ENCODE results near the gene UBL3. TPM values are rescaled to one million over a fixed set of nuclear protein-coding genes. Genes with fewer than 3 reads are reported as not detected.

UBL3 gene
- polyA plus RNA-seq, 12 donors = 25.1 to 37.1 (median 30.2) TPM; not detected in 1

DNA sequence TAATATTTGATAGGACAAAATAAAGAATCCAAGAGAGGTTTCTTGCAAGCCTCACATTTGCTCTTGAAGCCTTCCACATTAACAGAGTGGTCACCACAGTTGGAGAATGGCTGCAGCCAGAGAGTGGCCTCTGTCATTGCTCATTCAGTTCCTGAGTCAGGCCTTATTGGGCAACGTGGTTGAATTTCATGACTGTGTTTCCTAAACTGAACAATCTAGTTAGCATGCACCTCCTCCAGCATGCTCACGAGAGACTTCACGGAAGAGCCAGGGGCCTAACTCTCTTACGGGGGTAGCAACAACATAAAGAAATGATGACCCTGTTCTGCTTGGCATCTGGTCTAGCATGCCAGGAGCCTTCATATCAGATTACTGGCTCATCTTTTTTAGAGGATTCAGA lies 9.6 kb upstream of the UBL3 start:
- DNase-seq = no peak

DNA sequence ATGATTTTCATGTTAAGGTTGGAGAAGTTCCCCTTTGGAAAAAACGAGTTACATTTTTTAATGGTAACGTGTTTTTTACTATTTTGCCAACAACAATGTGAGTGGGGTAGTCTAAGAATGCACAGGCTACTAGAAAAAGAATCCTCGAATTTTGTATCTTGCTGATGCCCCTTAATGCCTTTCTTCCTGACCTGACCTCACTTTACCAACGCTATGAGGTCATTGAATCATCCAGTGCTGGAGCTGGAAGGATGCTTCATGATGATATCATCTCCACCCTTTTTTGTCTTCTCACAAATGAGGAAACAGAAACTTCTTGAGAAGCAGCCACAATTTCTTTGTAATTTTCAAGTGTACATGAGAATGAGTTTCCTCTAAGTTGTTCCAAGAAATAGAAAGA lies 8.2 kb upstream of the UBL3 start:
- DNase-seq = no peak

DNA sequence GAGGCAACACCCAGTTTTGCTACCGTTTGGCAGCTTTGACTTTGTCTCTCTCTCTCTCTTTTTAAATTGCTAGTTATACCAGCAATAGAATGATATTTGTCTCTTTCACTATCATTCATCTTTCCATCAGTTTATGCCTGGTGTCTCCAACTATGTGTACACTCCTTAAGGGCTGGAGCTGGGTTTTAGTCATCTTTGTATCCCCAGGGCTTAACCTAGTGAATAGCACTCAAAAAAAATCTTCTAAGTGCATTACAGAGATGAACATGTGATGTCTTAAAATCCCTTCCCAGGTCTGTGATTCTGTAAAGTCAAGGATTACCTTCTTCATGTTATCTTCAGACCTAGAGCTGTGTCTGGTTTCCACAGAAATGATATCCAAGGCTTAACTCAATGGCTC lies 7.8 kb upstream of the UBL3 start:
- DNase-seq = no peak

DNA sequence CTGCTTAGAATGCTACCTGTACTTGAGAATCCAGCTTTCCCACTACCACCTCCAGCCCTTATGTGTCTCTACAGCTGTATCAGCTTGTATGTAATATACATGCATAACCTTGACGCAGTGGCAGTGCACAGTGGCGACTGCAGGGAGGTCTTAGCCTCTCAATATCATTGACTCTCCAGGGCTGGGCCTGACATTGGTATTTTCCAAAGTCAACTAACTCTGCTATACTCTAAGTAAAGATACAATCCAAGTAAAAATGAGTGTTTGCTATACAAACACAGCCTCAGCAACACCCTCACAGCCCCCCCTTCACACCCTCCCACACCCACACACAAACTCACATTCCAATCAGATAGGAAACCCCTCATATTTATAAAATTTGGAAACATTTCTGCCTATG lies 6.7 kb upstream of the UBL3 start:
- DNase-seq = no peak

DNA sequence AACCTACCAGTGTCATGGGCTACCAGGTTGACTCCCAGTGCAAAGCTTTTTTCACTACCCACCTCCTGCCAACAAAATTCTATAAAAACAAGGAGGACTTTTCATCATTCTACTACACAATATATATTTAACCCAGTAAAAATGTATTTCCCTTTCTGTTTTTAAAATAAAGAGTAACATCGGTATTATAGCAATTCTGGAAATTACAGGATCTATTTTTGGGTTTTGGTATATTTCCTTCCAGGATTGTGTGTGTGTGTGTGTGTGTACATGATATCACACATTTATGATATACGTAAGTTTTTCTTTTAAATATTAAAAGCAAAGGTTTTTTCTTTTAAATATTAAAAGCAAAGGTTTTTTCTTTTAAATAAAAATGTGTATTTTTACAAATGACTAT lies 6.0 kb upstream of the UBL3 start:
- no peak for DNase-seq

DNA sequence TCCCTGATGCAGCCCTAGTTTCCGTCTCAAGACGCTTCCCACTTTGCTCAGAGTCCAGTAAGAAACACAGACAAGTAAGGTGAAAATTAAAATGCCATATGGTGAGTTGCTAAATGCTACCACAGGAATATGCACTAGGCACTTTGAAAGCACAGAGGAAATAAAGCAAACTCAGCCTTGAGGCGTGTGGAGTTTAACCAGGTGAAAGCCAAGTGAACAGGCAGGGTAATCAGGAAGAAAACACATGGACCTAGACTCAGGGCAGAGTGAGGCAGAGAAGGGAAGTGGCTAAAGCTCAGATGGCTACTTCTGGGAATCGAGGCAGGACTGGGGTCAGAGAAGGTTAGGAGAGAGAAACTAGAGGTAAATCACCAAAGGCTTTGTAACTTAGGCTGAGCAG lies 5.4 kb upstream of the UBL3 start:
- DNase-seq = no peak

DNA sequence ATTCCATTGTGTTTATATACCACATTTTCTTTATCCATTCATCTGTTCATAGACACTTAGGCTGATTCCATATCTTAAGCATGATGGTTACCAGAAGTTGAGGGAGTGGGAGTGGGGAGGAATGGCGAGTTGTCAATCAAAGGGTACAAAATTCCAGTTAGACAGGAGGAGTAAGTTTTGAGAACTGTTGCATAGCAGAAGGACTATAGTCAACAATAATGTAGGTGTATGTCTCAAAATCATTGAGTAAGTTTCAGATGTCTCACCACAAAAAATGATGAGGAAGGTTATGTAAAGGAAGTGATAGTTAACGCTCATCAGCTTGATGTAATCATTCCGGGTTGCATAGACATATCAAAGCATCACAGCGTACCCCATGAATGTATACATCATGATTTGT lies 4.6 kb upstream of the UBL3 start:
- no peak for DNase-seq

DNA sequence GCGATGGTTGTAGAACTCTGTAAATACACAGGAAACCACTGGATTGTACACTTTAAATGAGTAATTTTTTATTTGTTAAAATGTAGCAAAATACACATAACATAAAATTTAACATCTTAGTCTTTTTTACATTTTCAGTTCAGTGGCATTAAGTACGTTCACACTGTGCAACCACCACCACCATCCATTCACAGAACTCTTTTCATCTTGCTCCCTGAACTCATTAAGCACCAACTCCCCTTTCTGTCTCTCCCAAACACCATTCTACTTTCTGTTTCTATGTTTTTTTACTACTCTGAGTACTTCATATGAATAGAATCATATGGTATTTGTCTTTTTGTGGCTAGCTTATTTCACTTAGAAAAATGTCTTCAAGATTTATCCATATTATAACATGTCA lies 2.7 kb upstream of the UBL3 start:
- DNase-seq = no peak

DNA sequence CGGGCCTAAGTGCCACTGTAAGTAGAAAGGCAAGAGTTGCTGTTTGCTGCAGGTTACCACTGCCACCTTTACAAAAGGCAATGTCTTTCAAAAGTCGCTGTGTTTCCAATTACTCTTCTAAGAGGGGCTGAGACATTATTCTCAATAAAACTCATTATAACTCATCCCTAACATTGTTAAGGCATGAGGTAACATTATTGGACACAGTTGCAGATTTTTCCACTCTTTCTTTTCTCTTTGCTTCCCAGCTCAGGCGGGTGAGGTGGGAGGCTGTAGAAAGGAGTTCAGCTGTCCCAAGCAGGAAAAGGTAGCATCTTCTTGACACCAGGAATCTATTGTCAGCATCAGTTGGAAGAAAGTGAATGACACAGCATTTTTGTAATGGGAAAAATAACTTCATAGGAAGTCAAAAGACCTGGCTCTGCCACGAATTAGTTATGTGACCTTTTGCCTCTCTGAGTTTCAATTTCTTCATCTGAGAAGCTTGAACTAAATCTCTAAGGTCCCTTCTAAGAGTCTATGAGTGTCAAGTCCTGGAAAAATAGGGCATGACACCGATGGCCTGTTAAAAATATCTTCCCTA lies 2.1 kb upstream of the UBL3 start:
- peak; percentile 53 for DNase-seq

DNA sequence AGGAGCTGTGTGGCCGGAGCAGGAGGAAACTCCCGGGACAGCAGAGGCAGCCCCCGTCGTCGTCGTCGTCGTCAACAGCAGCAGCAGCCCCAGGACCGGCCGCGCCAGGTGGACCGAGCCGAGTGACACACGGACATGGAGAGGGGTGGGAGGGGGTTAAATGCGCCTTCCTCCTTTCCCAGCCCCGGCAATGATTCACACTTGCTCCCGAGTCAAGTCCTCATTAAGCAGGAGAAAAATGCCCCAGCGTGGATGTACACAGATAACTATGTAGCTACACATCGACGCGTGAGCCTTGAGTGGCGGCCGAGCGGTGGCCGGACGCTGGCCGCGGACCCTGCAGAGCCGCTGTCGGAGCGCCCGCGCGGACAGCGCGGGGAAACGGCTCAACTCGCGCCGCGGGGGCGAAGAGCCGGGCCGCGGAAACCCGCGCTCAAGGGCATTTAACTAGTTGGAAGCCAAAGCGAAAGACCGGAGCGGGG lies 645 bp downstream of the UBL3 start:
- peak; percentile 67 for DNase-seq

DNA sequence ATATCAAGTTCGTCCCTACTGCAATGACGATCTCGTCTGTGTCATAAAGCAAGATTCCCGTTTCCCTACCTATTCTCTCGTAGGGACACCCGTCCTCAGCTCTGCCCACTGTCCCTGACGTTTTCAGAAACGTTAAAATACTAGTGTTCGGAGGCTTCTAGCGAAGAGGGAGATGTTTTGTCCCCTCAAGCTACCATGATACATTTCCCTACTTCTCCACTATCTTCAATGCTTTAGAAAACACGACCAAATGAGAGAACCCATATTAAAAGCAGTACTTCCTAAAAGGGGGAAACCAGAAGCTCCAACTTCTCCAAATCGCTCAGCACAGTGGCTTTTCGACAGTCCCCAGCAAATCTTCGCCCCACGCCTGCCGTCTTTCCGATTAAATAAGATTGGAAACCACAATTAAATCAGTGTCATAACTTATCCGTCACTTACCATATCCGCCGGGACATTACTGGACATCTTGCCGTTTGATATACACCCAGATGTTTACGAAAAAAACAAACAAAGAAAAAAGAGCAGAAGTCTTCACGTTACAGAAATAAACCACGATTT lies 1.3 kb downstream of the UBL3 start:
- peak; percentile 64 for DNase-seq

DNA sequence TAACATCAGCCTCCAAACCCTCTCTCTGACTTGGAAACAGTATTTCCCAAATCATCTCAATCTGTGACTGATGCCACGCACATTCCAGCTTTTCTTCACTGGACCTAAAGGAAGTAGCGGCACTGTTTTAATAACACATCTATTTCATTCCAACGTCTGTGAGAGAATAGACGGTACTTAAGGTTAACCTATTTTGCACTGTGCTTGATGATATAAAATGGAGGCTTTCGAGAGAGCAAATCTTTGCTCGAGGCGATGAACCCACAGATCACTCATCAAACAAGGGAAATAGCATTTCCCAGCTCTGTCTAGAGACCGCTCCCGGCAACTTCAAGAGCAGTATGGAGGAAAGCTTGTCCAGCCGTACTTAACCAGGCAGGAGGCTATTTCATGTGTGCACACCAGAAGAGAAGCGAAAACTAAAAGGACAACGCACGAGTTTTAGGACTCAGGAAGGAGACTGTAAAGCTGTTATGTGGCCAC lies 2.9 kb downstream of the UBL3 start:
- peak; percentile 51 for DNase-seq

DNA sequence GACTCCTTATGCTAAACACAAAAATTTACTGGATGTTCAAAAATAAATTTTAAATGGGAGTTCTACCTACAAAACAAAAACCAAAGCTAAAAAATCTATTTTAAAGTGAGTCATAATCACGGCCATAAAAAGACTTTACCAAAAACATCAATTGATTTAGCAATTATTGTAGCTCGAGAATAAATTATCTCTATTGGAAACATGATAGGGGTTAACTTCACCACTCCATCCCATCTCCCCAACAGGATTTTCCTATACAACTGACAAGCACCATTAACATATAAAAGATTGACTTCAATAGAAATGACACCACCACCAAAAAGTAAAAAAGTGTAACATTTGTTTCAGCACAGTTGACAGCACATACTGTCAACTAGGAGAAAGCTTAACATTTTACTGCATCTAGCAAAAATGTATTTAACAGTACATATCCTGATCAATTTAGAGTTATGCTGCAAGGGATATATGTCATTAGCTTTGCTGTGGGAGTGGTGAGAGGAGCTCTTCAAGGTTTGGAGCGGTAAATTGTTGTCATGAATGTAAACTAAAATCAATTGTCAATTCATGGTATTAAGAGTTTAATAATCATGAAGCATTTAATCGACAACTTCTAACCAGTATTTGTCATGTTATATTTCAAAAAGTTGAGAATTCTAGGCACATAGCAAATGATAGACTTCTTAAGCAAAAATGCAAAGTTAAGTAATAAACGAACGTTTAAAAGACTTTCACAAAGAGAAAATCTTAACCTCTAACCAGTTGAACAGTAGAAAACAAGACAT lies 3.8 kb downstream of the UBL3 start:
- DNase-seq = no peak

DNA sequence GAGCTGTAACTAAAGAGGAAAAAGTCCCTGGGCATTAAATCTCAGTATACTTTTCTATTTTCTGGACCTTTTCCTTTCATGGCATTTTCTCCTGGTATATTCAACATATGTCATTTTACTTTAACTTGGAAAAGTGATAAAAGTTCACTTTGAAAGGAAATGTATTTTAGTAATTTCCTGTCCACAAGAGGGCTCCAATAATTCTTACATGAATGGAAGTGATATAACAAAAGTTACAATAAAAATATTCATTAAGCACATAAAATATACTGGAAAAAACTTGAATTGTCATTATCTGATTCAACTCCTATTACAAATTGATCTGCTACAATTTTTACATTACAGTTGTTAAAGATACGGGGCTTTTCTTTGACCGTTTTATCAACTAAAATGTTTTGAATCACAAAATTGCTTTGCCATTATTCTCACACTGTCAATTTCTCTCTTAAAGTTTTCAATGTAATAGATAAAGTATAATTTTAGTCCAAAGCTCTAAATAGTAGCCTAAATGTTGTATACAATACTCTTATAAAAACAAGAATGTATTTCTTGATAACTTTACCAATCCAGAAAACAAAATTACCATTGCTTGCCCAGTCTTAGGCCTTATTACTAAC lies 4.9 kb downstream of the UBL3 start:
- no peak for DNase-seq

DNA sequence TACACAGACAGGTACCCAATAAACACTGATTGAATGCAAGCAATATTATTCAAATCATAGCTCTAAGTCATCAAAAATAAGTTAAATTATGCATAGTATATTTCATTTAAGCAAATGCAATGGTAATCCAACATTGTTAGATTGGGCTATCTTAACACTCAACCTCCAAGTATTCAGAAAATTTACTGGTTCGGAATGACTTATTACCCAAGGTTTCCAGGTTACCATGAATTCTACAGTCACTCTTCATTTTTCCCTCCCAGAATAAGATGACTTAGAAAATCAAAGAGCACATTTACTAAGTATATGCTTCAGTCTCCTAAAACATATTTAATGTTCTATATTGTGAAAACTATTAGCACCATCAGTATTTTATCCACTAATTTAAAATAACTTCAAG lies 6.0 kb downstream of the UBL3 start:
- no peak for DNase-seq

DNA sequence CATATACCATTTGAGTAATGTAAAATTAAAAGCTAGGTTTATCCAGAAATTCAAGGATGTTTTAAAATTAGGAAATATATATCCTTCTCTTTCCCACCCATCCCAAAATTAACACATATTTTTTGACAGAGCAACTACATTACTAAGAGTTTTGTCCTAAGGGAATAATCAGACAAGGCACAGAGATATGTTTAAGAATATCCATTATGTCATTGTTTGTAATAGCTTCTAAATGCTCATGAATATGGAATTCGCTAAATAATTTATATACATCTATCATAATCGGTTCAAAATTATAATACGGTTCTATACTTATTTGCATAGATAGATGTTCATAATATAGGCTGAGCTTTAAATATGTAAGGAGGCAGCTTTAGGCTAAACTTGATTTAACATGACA lies 9.8 kb downstream of the UBL3 start:
- no peak for DNase-seq

DNA sequence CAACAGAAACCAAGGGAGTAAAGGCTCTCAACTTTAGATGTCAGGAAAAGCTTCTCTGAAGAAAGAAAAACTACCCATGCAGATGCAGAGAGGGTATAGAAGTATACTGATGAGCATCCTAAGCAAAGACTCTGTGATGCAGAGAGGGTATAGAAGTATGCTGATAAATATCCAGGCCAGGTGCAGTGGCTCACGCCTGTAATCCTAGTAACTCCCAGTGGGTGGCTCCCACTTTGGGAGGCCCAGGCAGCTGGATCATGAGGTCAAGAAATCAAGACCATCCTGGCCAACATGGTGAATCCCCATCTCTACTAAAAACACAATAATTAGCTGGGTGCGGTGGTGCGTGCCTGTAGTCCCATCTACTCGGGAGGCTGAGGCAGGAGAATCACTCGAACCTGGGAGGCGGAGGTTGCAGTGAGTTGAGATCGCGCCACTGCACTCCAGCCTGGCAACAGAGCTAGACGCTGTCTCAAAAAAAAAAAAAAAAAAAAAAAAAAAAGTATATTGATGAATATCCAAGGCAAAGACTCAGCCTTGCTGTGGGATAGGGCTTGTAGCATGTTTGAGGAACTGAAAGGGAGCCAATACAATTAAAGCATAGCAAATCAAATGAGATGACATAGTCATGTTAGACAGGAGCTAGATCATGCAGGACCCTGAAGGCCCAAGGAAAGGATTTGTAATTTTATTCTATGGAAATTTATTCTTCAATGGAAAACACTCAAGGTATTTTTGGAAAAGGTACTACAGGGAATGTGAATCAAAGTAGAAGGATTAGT lies 14.9 kb downstream of the UBL3 start:
- DNase-seq = no peak

DNA sequence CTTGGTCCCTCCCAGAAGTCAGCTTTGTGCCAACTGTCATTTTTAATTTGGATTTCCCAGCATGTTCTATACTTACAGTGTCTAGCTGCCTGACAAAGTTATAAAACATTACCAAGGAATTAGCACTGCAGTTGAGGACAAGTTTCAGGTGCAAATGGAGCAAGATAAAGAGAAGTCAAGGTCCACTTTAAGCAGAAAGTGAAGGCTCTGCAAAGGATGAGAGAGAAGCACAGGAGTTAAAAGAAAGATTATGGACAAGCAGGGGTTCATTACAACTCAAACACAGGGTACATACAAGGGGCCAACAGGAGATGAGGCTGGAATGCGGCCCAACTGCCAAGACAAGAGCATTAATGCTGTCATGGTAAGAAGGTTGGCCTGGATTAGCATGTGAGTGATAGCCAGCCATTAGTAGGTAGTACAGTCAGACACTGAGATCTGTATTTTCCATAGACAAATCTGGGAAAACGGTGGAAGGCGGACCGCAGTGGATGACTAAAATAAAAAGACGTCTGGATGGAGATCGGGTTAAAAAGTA lies 17.6 kb downstream of the UBL3 start:
- no peak for DNase-seq

DNA sequence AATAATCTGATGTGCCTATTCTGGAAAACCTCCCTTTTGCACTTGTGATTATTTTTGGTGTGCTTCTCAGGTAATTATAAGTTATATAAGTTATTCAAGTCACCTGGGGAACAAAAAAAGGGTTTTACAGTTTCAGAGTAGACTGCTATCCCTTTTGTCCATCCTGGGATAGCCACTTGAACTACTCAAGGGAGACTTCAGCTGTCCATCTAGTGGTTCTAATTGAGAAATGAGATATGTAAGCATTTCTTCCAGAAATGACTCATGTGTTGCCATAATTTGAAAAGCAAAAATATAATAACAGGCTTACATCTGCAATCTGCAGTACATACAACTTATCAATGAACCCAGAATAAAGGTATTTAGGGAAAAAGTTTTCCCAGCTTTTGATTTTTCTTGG lies 20.4 kb downstream of the UBL3 start:
- no peak for DNase-seq

DNA sequence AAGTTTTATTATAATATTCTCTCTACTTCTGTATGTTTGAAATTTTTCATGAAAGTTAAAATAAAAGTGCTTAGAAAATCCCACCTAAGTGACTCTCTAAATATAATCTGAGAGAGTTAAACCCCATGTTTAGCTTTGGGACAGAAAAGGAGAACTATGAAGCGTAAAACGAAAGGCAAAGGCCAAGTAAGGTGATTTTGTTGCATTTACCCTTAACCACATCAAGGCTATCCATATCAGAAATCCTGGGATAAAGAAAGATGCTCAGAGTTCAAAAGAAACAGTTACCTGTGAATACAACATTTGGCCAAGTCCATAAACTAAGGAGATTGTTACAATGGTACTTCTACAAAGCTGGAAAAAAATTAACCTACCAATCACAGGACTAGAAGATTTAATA lies 31.3 kb downstream of the UBL3 start:
- no peak for DNase-seq

DNA sequence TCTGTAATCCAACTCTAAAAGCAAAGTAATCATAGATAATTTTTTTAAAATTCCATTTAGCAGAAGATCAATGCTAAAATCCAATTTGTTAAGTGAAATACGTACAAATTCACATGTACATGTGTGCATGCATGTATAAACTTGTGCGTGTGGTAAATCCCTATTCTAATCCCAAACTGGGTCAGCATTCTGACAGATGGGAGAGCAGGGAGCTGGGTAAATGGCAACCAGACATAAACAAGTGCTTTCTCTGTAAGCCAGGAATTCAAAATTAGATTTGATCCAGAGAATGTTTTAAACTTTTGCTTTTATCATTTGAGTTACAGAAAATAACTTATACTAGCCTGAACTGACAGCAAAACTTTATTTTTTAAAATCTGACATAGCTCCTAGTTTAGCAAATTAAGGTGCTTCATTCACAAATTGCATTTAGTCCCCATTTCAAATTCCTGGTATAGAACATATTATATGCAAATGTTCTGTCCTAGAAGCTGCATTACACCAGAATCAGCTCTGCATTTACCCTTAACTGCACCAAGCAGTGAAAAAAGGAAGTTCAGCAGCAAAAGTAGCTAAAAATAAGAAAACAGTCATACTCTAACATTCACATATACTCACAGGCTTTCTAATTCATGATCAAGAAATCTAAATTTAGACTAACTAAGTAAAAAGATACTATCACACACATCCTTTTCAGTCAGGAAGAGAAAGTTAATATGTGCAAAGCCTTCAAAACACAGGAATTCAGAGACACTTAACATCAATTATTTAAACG lies 32.6 kb downstream of the UBL3 start:
- no peak for DNase-seq
